Endothelial cell of umbilical vein (primary cell): ENCODE data around the gene PNLDC1.

Source experiments
- EZH2 ChIP-seq: IDR thresholded peaks from 2 replicates; pipeline ENCODE4 v1.6.1; 2012; ENCODE audit warnings: borderline replicate concordance, low read depth, mild to moderate bottlenecking, moderate library complexity, low read length, inconsistent platforms; ENCODE audit not compliant: severe bottlenecking
- POLR2A ChIP-seq: IDR thresholded peaks from 2 replicates; pipeline ENCODE4 v1.6.1; 2012; ENCODE audit warnings: low read depth, mild to moderate bottlenecking, control low read depth, low read length
- POLR2AphosphoS5 ChIP-seq: IDR thresholded peaks from 2 replicates; pipeline ENCODE4 v1.6.1; 2012; ENCODE audit warnings: low read depth, mild to moderate bottlenecking, control low read depth, low read length, moderate library complexity; ENCODE audit not compliant: insufficient read depth
- TF ChIP-seq, protein P1 (sequence below), 2 donors: IDR thresholded peaks; 1 replicate in 1 of 2; 2 replicates in 1 of 2; pipeline ENCODE4 v1.5.1; 2011; ENCODE audit warnings: low read length in 2 of 2, mild to moderate bottlenecking in 2 of 2, moderate library complexity in 2 of 2, control low read depth in 1 of 2, inconsistent platforms in 1 of 2, low read depth in 1 of 2; ENCODE audit not compliant: insufficient read depth in 1 of 2; ENCODE audit errors: extremely low read depth in 1 of 2

DNA sequence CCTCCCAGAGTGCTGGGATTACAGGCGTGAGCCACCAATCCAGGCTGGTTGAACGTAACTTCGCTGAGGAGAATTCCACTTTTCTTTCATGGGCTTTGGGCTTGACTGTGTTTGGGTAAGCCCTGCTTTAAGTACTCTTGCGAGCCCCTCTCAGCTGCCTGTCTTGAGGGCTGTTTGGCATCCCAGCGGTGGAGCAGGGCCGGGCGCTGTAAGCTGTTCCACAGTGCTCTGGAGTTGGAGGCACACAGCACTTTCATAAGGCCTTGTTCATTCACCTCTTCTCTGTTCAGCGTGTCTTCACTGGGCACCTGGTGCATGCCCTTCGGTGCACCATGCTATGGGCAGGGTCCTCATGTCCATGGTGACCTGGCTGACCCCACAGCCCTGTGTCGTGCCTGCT, 21.6 kb downstream of the PNLDC1 start:
- TF ChIP-seq, protein P1, sequence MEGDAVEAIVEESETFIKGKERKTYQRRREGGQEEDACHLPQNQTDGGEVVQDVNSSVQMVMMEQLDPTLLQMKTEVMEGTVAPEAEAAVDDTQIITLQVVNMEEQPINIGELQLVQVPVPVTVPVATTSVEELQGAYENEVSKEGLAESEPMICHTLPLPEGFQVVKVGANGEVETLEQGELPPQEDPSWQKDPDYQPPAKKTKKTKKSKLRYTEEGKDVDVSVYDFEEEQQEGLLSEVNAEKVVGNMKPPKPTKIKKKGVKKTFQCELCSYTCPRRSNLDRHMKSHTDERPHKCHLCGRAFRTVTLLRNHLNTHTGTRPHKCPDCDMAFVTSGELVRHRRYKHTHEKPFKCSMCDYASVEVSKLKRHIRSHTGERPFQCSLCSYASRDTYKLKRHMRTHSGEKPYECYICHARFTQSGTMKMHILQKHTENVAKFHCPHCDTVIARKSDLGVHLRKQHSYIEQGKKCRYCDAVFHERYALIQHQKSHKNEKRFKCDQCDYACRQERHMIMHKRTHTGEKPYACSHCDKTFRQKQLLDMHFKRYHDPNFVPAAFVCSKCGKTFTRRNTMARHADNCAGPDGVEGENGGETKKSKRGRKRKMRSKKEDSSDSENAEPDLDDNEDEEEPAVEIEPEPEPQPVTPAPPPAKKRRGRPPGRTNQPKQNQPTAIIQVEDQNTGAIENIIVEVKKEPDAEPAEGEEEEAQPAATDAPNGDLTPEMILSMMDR (IDR thresholded peaks at IDR 0.05; ENCODE audit: extremely low read depth in 1 of 2, insufficient read depth in 1 of 2, low read depth in 1 of 2, low read length in 2 of 2), result no peak
- TF ChIP-seq POLR2A, result no peak
- TF ChIP-seq EZH2, result no peak
- TF ChIP-seq POLR2AphosphoS5, result no peak
